Activated gamma-delta T cell (primary cell): ENCODE results near the gene CA5A.

ENCODE experiments used
- DNase-seq: peaks from one replicate; lab custom pipeline; 2025; lab: John Stamatoyannopoulos, UW

Gene CA5A

DNA sequence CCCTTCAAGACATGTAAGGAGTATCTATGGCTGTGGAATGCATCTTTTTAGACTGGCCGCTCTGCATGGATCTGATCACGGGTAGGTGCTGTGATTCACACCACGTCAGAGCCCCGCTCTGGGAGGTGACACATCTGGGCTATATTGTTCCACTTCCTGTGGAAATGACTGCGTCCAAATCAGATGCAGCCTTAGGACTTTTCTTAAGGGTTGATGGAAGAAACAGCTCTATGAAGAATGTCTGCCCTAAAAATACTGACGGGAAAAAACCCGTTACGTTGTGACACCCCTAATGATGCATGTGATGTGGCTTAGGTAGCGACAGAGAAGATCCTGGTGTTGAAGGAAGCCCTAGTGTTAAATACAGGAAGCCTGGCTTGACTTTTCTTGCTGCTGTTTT, 27.1 kb upstream of the CA5A start:
- no peak for DNase-seq

DNA sequence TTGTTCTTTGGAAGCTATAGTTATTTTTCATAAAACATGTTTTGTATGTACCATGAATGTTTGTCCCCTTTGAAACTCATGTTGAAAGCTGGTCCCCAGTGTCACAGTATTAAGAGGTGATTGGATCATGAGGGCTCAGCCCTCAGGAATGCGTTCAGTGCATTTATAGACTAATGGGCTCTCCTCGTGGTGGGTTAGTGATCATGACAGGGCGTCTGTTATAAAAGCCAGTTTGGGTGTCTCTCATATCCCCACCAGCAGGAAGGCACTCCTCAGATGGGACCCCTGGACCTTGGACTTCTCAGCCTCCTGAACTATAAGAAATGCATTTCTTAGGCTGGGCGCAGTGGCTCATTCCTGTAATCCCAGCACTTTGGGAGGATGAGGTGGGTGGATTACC, 25.3 kb upstream of the CA5A start:
- no peak for DNase-seq

- DNase-seq, result no peak
Measured at GRCh38 chr16:87960852-87961251, 24.5 kb upstream of the CA5A start.

GRCh38 chr16:87960296-87960695, 24.0 kb upstream of the CA5A start:
- DNase-seq, result no peak

DNA sequence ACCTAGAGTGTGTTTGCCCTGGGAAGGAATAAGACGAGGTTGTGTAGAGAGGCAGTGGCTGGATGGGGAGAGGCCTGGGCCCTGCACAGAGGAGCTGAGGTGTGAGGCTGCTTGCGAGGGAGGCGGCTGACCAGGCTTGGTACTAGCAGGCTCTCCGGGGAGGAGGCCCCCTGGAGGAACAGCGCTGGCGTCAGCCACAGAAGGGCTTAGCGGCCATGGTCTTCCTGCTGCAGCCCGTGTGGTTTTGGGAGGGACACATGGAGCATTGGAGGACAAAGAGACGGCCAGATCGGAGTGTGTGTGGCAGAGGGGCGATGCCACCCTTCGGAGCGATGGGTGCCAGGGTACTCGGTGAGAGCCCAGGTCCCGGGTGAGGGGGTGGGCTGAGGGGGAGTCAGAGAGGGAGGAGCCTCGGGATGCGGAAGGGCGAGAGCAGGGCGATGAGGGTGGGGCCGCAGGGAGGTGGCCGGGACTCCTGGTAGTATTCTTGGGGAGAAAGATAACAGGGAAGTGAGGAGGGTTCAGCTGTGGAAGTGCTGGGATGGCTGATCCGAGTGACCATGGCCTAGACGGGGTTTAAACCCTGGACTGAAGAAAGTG, 23.2 kb upstream of the CA5A start:
- no peak for DNase-seq

DNA sequence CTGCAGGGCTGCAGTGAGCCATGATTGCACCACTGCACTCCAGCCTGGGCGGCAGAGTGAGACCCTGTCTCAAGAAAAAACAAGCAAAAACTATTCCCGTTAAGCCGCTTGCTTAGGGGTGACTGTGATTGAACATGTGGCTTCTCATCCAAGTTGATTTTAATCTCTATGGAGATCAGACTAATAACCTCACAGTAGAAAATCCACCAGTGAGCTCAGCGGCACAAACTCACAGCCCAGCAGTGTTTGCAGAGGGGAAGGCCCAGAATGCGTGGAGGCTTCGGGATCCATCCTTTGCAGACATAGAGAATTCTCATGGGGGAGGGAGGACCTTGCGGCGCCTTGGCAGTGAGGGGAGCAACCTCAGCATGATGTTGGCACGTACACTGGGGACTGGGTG, 22.3 kb upstream of the CA5A start:
- DNase-seq, result no peak

DNA sequence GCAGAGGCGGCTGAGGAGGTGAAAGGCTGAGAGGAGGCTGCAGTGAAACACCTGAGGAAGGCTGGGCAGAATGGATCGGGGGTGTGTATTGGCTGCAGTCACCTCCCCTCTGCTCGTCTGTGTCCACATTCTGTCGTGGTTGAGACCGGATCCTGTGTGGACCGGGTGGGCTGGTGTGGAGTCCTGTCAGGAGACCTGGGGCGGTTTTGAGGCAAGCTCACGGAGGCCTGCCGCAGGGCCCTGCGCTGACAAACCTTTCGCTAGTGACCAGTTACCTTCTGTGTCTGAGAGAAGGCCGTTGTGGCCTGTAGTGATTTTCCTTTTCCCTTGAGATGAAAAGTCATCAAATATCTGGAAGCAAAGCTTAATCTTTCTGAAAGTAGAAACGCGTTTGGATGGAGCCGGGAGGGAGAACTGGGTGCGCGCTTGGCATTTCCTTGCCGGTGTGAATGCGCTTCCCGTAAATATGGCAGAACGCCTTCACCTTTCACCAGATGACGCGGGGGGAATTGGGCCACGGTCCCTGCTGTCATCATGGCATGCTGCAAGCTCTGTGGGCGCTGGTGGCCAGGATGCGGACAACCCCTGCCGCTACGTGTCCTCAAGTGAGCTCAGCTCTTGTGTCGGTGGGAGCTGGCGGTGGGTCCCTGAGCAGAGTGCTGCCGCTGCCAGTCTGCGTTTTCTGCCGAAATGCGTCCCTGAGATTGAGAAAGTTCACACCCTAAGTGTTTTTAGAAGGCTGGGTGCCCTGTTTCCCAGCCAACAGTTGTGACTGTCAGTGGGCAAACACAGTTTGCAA, 21.2 kb upstream of the CA5A start:
- DNase-seq, result no peak

DNA sequence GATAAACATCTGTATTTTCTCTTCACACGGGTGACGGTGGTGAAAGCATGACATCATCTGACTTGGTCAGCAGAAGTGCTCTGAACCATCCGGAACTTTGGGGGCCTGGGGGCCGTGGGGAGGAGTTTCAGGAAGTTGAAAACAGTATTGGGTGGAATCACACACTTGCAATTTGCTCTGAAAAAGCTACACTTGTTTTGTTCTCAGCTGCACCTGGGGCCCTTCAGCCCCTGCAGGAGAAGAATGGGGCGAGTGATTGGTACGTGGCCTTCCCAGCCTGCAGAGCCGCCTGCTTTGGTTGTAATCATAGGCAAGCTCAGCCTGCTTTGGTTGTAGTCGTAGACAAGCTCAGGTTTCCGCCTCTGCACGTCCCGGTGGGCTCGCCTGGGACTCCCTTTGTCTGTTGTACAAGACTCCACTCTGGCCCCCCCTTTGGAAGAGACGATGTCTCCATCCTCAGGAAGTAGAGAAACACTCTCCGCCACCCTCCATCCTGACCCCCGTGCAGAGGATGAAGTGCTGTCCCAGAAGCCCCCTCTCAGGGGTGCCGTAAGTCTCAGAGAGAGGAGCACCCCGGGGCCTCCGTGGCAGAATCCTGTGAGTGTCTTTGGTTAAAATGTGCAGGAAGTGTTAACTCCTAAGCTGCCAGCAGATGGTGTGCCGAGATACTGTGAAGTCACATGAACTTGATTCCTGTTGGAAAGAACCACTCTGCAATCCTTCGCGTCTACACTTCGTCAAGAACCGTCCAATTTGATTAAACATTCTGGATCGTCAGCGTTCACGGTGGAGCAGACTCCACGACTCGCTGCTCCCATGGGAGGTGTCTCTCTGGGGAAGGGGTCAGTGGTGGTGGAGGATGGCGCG, 20.3 kb upstream of the CA5A start:
- no peak for DNase-seq

- DNase-seq, result no peak
Measured at GRCh38 chr16:87956098-87956364, 19.7 kb upstream of the CA5A start.

DNA sequence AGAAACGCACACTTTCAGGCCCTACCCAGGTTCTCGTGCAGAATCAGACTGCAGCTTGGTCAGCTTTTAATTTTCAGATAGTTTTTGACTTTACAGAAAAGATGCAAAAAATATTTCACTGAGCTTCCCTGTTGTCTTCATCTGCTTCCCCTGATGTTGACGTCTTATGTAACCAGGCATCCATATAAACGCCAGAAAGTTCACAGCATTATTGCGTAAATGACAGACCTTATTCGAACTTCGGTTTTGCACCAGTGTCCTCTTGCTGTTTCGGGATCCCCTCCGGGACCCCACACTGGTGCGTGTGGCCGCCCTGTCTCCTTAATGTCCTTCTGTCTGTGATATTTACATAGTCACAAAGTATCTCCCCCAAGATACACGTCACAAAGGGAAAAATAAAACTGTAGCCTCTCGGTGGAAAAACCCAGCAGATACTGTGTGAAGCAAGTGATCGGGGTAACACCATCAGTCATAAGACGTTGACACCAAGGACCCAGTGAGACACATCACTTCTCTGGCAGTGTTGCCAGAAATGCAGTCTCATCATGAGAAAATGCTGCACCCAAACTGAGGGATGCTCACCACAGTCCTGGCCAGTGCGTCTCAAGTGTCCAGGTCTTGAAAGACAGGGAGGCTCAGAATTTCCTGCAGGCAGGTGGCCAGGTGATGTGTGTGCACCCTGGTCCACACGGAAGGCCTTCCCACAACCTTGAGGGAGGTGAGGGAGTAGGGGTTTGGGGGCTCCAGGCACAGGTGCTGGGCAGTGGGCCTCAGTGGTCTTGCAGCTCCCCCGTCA, 19.2 kb upstream of the CA5A start:
- no peak for DNase-seq

DNA sequence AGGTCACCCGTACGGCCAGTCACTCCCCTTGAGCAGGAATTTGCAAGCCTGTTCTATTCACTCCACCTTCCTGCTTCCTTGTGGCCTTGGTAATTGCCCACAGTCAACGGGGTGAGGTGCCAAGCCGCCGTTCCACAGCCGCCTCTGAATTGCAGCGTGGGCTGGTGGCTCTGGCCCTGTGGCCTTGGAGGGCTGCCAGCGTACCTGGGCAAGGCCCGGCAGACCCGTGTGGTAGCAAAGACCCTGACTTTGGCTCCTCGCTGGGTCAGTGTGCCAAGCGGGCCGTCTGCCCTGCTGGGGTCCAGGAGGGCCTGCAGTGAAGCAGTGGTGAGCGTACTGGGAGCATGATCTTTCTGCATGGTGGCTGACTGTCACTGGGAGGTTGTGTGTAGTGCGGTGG, 18.5 kb upstream of the CA5A start:
- no peak for DNase-seq

GRCh38 chr16:87954361-87954760, 18.0 kb upstream of the CA5A start:
- DNase-seq, result no peak

GRCh38 chr16:87953308-87954215, 17.2 kb upstream of the CA5A start:
- no peak for DNase-seq

- DNase-seq, result no peak
Measured at GRCh38 chr16:87952751-87953150, 16.4 kb upstream of the CA5A start.

GRCh38 chr16:87951552-87952538, 15.5 kb upstream of the CA5A start:
- DNase-seq, result no peak

DNA sequence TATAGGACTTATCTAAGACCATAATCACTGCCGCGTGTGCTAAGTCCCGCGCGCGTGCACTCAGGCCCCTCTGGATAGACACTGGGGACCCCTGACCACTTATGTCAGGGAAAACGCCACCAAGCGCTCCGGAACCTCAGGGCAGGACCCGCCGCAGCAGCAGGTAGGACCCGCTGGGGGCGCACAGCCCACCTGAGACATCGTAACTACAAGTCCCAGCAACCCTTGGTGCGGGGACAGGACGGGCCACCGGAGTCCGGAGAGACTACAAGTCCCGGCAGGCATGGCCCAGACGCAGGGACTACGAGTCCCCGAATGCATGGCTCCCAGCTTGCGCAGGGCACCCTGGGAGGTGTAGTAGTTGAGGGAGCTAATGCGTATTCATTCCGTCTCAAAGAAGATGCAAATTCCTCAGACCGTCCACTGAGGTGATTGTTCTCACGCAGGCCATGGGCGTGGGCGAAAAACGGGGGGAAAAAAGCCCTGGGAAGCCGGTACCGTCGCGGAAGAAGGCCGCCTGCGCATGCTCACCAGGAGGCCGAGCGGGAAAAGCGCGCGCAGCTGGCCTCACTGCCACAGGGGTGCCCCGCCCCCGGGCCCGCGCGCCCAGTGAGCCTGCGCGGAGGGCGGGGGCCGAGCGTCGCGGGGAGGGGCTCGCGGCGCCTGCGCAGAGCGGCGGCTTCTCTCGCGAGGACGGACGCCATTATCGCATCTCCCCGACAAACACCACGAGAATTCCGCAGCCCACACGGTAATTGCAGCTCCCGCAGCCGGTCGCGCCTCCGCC, 14.6 kb upstream of the CA5A start, which contains the start of gene BANP:
Gene BANP (plus strand): TSS at position 670 of the 787 bp plus-strand sequence. CDS start 23,682 bp downstream, outside the sequence.
- DNase-seq, result peak; percentile 93

DNA sequence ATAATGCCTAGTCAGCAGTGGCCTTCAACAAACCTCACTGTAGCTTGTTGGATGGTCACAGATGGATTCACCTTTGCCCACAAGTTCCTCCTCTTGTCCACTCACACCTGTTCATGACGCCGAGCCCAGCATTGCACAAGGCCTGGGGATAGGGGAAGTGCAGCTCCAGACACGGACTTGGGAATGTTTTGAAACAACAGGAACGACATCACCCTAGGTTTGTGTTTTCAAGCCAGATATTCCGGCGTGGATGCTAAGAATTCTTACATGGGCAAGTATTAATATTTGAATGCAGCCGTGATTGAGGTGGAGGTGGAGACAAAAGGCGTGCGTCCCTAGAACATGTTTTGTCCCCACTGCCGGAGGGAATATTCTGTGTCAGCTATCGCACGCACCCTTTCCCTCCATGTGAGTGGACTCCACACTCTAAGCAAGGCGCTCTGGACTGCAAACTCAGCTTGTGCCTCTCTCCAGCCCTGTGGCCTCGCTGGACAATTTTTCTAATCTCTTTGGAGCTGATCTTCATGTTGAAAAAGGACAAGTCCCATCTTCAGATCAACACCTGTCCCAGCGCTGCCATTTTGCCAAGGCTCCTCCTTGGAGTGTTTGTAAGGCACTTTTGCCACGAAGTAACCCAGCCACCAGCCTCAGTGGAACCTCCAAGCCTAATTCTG, 12.9 kb upstream of the CA5A start:
- DNase-seq, result no peak

DNA sequence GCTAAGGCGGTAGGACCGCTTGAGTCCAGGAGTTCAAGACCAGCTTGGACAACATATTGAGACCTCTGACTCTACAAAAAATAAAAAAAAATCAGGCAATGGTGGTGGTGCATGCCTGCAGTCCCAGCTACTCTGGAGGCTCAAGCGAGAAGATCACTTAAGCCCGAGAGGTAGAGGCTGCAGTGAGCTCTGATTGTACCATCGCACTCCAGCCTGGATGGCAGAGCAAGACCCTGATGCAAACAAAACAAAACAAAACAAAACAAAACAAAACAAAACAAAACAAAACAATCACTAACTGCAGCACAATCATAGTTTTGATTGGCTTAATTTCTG, 12.4 kb upstream of the CA5A start:
- DNase-seq, result no peak

- no peak for DNase-seq
Measured at GRCh38 chr16:87948119-87948545, 11.8 kb upstream of the CA5A start.
